ENCODE data around the gene REXO5.

- TF ChIP-seq CTCF (IDR thresholded peaks at IDR 0.05 in 2 of 3, conservative IDR thresholded peaks at IDR 0.05 in 1 of 3; ENCODE audit: control insufficient read depth in 2 of 3, extremely low read depth in 1 of 3, insufficient read depth in 1 of 3, low read depth in 3 of 3, low read length in 3 of 3) (no peak), SP1 (IDR thresholded peaks at IDR 0.05; ENCODE audit: low read depth, low read length) (no peak), EZH2 (IDR thresholded peaks at IDR 0.05; ENCODE audit: borderline replicate concordance, control insufficient read depth, low read depth, low read length) (no peak), BRCA1 (IDR thresholded peaks at IDR 0.05; ENCODE audit: low read depth, low read length) (no peak), TCF7 (IDR thresholded peaks at IDR 0.05; ENCODE audit: borderline replicate concordance) (no peak), BHLHE40 (IDR thresholded peaks at IDR 0.05; ENCODE audit: borderline replicate concordance in 1 of 2, low read depth in 2 of 2, low read length in 1 of 2) (no peak), RAD51 (IDR thresholded peaks at IDR 0.05) (no peak), MYC (IDR thresholded peaks at IDR 0.05; ENCODE audit: insufficient read depth, insufficient read length, insufficient replicate concordance, low read length, severe bottlenecking) (no peak), PBX3 (IDR thresholded peaks at IDR 0.05; ENCODE audit: insufficient replicate concordance, low read depth, low read length) (no peak), RAD21 (IDR thresholded peaks at IDR 0.05; ENCODE audit: insufficient read depth, low read depth, low read length) (no peak), IRF5 (IDR thresholded peaks at IDR 0.05; ENCODE audit: borderline replicate concordance) (no peak), ZNF274 (IDR thresholded peaks at IDR 0.05; ENCODE audit: insufficient read depth, insufficient read length) (no peak)
Measured at GRCh38 chr16:20867585-20867984, 61.3 kb downstream of the REXO5 start.
